GM13976 (cell line): ENCODE results near the gene TOMT.
A peak's percentile ranks its signal among the peaks of the same experiment; 100 is the strongest.

Experiments used
- DNase-seq: peaks from one replicate; pipeline ENCODE4 v3.0.0; 2012; ENCODE audit warnings: low spot score
- in situ Hi-C: fragments of 300-500 bp; cut with MboI; formaldehyde crosslinking; loops from one replicate; pipeline ENCODE4 v1.12.0; 2022; ENCODE audit warnings: low sequenced_read_pairs, mixed read lengths, inconsistent platforms; ENCODE audit not compliant: unreplicated experiment
- TF ChIP-seq, protein P1 (sequence below): IDR thresholded peaks from 2 replicates; pipeline ENCODE4 v1.5.1; 2012; ENCODE audit warnings: borderline replicate concordance, mild to moderate bottlenecking; ENCODE audit not compliant: insufficient read depth; ENCODE audit errors: extremely low read depth, missing control alignments, control extremely low read depth

Gene TOMT

DNA sequence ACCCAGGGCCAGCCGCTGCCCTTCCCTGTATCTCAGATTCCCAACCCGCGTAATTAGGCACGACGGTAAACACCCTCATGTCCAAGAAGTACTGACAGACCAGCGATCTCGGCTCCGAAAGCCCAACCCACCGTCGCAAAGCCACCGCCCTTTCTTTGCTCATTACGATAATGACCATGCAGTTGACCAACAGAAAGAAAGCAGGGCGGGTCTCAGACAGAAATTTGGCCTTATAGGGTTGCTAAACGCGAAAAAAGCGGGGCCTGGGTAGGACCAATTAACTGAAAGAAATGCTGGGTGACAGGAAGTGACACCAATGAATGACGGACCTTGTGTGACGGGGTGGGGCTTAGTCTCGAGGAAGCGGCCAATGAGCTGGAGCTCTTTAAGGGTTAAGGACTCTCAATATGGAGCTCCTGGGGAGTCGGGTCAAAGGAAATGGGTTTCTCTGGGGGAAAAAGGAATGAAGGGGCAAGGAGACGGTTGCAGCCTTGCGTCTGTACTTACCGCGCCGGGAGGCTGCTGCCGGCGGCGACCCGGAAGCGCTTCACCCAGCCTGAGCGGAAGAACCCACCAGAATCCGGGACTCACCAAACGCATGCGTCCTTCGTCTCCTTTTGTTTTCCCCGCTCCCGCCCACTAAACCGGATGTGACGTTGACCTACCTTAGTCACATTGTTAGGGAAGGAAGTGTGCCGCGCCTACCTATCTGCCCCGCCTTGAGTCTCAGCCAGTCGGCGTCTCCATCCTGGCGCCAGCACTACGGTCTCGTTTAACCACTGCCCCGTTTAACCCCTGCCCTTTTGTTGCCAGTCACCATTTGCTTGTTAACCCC is 6.6 kb downstream of the TOMT start, which contains the start of gene ANAPC15:
Gene ANAPC15 (minus strand): TSS at position 553 of the 835 bp plus-strand sequence. CDS start 1,419 bp downstream, outside the sequence.
- TF ChIP-seq, protein P1, sequence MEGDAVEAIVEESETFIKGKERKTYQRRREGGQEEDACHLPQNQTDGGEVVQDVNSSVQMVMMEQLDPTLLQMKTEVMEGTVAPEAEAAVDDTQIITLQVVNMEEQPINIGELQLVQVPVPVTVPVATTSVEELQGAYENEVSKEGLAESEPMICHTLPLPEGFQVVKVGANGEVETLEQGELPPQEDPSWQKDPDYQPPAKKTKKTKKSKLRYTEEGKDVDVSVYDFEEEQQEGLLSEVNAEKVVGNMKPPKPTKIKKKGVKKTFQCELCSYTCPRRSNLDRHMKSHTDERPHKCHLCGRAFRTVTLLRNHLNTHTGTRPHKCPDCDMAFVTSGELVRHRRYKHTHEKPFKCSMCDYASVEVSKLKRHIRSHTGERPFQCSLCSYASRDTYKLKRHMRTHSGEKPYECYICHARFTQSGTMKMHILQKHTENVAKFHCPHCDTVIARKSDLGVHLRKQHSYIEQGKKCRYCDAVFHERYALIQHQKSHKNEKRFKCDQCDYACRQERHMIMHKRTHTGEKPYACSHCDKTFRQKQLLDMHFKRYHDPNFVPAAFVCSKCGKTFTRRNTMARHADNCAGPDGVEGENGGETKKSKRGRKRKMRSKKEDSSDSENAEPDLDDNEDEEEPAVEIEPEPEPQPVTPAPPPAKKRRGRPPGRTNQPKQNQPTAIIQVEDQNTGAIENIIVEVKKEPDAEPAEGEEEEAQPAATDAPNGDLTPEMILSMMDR: no peak
- in situ Hi-C loops: no loop called here
- DNase-seq: peak; percentile 89

DNA sequence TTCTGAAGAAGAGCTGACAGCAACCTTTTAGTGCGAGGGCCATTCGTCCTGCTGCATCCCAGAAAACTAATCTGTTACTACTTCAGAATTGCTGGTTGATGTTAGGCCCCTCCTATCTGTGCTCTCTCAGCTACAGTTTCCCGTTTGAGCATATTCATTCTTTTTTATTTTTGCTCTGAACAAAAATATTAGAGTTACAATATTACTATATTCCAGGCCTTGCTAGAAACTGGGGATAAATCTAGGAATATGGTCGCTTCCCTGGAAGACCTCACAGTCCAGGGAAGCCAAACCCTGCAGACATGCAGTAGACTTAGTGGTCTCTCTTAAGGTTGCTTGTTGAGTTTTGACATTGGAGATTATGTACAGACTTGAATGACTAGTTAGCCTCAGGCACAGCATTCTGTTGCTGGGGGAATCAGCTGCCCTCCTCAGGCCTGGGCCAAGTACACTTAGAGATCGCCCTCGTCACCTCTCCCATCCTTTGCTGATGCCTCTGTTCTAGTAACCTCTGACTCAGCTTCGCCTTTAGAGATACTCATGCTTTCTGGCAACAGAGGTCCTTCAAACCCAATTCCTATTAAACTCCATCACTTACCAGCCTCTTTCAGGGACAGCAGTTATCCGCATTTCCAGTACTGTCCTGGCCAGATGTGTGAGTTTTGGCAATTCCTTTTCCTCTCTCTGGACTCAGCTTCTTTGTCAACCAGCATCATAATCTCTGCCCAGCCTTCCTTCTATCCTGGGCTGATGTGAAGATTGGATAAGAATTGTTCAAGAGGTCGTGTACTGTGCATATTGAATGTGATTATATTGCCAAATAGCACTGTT is 7.5 kb downstream of the TOMT start:
- no peak for DNase-seq
- in situ Hi-C loops: no loop called here
- TF ChIP-seq, protein P1: no peak

DNA sequence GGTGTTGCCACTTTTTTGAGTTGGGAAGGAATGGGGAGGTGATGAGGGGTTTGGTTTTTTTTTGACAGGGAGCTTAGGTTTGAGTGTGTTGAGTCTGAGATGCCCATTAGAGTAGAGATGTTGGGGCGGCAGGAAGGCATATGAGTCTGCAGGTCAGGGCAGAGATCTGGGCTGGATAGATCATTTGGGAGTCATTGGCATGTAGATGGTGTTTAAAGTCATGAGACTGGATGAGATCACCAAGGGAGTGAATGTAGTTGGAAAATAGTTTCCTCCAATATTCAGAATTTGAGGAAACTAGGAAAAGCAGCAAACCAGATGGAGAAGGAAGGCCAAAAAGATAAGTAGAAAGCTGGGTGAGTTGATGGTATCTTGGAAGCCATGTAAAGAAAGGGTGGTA is 8.8 kb downstream of the TOMT start:
- no peak for DNase-seq
- in situ Hi-C loops: no loop called here
- TF ChIP-seq, protein P1: no peak

DNA sequence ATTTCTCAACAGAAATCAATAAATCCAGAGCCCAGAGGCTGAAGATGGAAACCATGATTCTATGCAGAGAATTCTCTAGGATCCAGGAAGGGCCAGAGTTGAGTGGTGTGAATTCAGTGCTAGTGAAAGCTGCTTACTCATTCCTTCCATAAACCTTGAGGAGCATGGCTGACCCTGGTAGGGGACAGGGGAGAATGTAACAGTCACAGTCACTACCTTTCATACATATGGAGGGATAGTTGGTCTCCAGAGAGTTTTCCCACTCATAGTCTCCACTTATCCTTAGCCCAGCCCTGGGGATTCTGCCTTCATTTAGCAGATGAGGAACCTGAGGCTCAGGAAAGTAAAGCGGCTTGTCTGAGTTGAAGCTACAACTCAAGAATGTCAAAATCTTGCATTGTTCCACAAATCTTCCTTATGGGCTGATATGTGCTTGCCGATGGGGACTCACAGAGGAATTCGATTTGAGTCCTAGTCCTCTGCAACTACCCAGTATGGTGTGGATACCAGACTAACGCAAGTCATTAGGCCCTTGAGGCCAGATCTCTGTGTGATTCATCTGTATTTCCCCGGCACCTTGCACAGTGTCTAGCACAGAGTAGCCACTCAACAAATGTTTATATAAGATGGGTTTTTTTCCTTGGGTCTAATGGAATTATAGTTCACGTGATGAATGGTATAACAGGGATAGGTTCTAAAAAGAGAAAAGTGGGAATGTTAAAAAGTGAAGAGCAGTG is 10.5 kb downstream of the TOMT start:
- TF ChIP-seq, protein P1: no peak
- in situ Hi-C loops: no loop called here
- no peak for DNase-seq

DNA sequence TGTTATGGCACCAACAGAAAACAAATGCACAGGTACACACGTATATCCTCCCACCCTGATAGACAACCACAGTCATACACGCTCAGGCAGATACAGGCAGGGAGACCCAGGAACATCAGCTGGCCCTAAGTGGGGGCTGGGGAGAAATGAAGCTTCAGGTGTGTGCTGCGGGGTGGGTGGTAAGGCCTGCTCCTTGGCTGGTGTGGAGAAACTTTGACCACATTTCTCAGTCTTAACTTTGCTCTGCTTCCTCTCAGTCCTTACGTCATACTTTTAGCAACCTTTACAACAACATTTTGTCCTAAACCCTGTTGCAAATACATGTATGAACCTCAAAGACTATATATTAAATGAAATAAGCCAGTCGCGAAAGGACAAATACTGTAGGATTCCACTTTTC is 13.5 kb downstream of the TOMT start:
- DNase-seq: no peak
- in situ Hi-C loops: no loop called here
- TF ChIP-seq, protein P1: no peak

DNA sequence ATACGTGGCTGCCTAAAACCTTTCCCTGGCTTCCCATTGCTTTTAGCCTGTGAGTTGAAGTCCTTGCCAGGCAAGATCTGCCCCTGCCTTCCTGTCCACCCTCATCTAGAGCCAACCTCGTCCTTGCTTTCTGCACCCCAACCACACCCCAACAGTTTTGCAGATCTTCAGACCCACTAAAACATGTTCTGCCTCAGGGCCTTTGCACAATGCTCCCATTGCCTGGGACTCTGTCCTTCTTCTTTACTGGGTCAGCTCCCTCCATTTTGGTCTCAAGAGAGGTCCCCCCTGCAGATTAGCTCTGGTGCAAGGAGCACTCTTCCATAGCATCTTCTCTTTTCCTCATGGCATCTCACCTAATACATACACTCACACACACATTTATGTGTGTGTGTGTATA is 15.2 kb downstream of the TOMT start:
- TF ChIP-seq, protein P1: no peak
- DNase-seq: no peak
- in situ Hi-C loops: no loop called here
